ENCODE data around the gene P3H4. TPM values are rescaled to one million over a fixed set of nuclear protein-coding genes. Genes with fewer than 3 reads are reported as not detected.

P3H4 gene
- total RNA-seq, 1 donor from 2014 or later = 9.2 TPM

- no peaks in the 10 kb centered on the region for H3K27me3 ChIP-seq (ENCODE audit: low read depth)
- no peaks in the 10 kb centered on the region for H3K36me3 ChIP-seq
- peak; percentile 75 for DNase-seq
- no peak overlapping the region for H3K4me3 ChIP-seq
- H3K4me1 ChIP-seq = peaks cover 33% of the 10 kb centered on the region
- no peaks in the 10 kb centered on the region for H3K9me3 ChIP-seq
- intact Hi-C loops (cut with DNase I) = loop anchor here (10.0 kb wide), 1 partner anchor 58 kb away; the partner anchor contains the start of gene HAP1
- TF ChIP-seq, protein P1, sequence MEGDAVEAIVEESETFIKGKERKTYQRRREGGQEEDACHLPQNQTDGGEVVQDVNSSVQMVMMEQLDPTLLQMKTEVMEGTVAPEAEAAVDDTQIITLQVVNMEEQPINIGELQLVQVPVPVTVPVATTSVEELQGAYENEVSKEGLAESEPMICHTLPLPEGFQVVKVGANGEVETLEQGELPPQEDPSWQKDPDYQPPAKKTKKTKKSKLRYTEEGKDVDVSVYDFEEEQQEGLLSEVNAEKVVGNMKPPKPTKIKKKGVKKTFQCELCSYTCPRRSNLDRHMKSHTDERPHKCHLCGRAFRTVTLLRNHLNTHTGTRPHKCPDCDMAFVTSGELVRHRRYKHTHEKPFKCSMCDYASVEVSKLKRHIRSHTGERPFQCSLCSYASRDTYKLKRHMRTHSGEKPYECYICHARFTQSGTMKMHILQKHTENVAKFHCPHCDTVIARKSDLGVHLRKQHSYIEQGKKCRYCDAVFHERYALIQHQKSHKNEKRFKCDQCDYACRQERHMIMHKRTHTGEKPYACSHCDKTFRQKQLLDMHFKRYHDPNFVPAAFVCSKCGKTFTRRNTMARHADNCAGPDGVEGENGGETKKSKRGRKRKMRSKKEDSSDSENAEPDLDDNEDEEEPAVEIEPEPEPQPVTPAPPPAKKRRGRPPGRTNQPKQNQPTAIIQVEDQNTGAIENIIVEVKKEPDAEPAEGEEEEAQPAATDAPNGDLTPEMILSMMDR (IDR thresholded peaks at IDR 0.05) = no peak
- peak; percentile 90 to 94 for ATAC-seq
- H3K27ac ChIP-seq = peak overlapping the region; percentile 72
These were observed 18.6 kb downstream of the P3H4 start for GRCh38 chr17:41792845-41793783.

DNA sequence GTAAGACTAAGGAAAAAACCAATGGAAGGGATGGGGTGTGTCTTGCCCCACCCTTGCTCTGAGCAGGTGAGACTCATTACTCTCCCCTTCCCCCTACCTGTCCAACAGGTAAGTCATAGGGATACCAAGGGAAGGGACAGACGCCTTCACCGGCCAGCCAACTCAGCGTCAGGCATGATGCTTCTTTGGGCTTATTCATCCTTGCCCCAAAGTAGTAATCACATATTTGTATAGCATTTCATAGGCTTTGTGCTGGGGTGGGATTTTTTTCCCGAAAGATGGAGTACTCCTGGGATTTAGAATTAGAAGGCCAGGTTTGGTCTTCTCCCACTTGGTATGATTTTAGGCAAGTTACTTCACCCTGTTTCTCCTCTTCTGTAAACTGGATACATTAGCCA lies 24.7 kb downstream of the P3H4 start:
- Histone ChIP-seq H3K4me1 (peaks cover 49% of the 10 kb centered on the region), H3K36me3 (no peaks in the 10 kb centered on the region), H3K27me3 (ENCODE audit: low read depth) (no peaks in the 10 kb centered on the region), H3K4me3 (peak overlapping the region; percentile 84), H3K27ac (no peak overlapping the region), H3K9me3 (no peaks in the 10 kb centered on the region)
- DNase-seq (no peak), ATAC-seq (no peak)
- intact Hi-C loops (cut with DNase I) = no loop called here
- TF ChIP-seq, protein P1 (IDR thresholded peaks at IDR 0.05) = no peak

- Histone ChIP-seq H3K36me3 (no peaks in the 10 kb centered on the region), H3K4me3 (peak within 1 kb of the TSS; percentile 84), H3K27ac (peak within 1 kb of the TSS; percentile 93), H3K27me3 (ENCODE audit: low read depth) (no peaks in the 10 kb centered on the region), H3K4me1 (peaks cover 51% of the 10 kb centered on the region), H3K9me3 (no peaks in the 10 kb centered on the region)
- ATAC-seq (peak; percentile 96 to 97), DNase-seq (peak; percentile 100)
- TF ChIP-seq, protein P1 (IDR thresholded peaks at IDR 0.05) = peak; percentile 69
- intact Hi-C loops (cut with DNase I) = no loop called here
These were observed 25.3 kb downstream of the P3H4 start, which contains the start of gene JUP for GRCh38 chr17:41786227-41787020. TSS of gene JUP (minus strand) at chr17:41786711. CDS start at chr17:41771854, 14,857 bp downstream.

DNA sequence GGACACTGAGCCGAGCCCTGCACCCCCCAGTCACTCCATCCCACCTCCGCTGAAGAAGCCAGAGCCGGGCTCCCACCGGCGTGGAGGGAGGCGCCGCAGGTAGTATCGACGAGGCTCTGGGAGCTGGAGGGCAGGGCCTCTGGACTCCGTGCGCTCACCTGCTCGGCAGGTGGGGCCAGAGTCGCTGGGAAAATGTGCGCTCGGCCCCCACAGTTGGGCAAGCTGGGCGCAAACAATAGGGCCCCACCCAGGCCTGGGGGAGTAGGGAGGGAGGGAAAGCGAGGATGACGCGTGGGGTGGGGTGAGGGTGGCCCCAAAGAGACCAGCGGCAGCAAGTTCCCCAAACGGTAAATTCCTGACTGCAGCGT lies 25.9 kb downstream of the P3H4 start:
- DNase-seq (peak; percentile 82), ATAC-seq (peak; percentile 62 to 69)
- TF ChIP-seq, protein P1 (IDR thresholded peaks at IDR 0.05) = no peak
- Histone ChIP-seq H3K9me3 (no peaks in the 10 kb centered on the region), H3K4me3 (peak overlapping the region; percentile 84), H3K4me1 (peaks cover 55% of the 10 kb centered on the region), H3K36me3 (no peaks in the 10 kb centered on the region), H3K27me3 (ENCODE audit: low read depth) (no peaks in the 10 kb centered on the region), H3K27ac (peak overlapping the region; percentile 93)
- intact Hi-C loops (cut with DNase I) = no loop called here

GRCh38 chr17:41785091-41785858 lies 26.5 kb downstream of the P3H4 start:
- no peaks in the 10 kb centered on the region for H3K9me3 ChIP-seq
- peak overlapping the region; percentile 84 for H3K4me3 ChIP-seq
- peak overlapping the region; percentile 93 for H3K27ac ChIP-seq
- intact Hi-C loops (cut with DNase I) = no loop called here
- H3K36me3 ChIP-seq = no peaks in the 10 kb centered on the region
- no peak for DNase-seq
- TF ChIP-seq, protein P1 (IDR thresholded peaks at IDR 0.05) = no peak
- H3K4me1 ChIP-seq = peaks cover 55% of the 10 kb centered on the region
- no peaks in the 10 kb centered on the region for H3K27me3 ChIP-seq (ENCODE audit: low read depth)
- ATAC-seq = no peak

Data from lower lobe of right lung (tissue), 2 donors.